22Rv1 (cell line): ENCODE data around the gene ARHGEF40.

Source experiments
- ZFX ChIP-seq: fragments of 450-650 bp; IDR thresholded peaks from 2 replicates; pipeline ENCODE4 v1.6.1; 2017; ENCODE audit warnings: antibody characterized with exemption, borderline replicate concordance
- TF ChIP-seq, protein P1 (sequence below): fragments of 450-650 bp; IDR thresholded peaks from 2 replicates; pipeline ENCODE4 v1.5.1; 2017; ENCODE audit warnings: mild to moderate bottlenecking

DNA sequence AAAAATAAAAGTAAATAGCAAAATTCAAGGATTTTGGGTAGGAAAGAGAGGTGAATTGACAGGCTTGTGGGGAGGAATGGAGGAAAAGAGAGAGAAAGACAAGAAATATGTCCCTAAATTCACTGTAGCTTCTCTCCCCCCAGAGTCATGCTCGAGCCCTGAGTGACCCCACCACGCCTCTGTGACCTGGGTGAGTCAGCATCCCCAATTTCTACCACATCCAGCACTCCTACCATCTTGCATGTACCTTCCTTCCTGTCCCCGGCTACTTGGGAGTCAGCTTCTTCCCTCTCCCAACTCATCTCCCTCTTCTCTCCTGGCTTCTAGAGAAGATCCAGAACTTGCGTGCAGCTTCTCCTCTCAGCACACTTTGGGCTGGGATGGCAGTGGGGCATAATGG lies 18.6 kb downstream of the ARHGEF40 start:
- TF ChIP-seq, protein P1, sequence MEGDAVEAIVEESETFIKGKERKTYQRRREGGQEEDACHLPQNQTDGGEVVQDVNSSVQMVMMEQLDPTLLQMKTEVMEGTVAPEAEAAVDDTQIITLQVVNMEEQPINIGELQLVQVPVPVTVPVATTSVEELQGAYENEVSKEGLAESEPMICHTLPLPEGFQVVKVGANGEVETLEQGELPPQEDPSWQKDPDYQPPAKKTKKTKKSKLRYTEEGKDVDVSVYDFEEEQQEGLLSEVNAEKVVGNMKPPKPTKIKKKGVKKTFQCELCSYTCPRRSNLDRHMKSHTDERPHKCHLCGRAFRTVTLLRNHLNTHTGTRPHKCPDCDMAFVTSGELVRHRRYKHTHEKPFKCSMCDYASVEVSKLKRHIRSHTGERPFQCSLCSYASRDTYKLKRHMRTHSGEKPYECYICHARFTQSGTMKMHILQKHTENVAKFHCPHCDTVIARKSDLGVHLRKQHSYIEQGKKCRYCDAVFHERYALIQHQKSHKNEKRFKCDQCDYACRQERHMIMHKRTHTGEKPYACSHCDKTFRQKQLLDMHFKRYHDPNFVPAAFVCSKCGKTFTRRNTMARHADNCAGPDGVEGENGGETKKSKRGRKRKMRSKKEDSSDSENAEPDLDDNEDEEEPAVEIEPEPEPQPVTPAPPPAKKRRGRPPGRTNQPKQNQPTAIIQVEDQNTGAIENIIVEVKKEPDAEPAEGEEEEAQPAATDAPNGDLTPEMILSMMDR: no peak
- TF ChIP-seq ZFX: no peak
